PC-3 (cell line): Measurements from ENCODE around the gene SART3. TPM values are rescaled to one million over a fixed set of nuclear protein-coding genes. Genes with fewer than 3 reads are reported as not detected.

Source experiments
- ATAC-seq: fragments of 200-7000 bp; cut with Tn5 transposase; 2 replicates; pipeline ENCODE4 v1.9.1; 2020; ENCODE audit warnings: mild to moderate bottlenecking, moderate library complexity
- BruUV-seq: library from RNA; stranded (reverse); fragments of 400-500 nt; replicated peaks from 2 replicates; lab custom pipeline; 2021; lab: Mats Ljungman, UMichigan
- CTCF ChIA-PET: fragments of 300-600 bp; sonication (Branson Sonifier 250); formaldehyde crosslinking; loops from one replicate; lab custom pipeline; 2022; ENCODE audit warnings: antibody characterized with exemption; lab: Charles Lee
- POLR2A ChIA-PET: fragments of 300-600 bp; sonication (Branson Sonifier 250); formaldehyde crosslinking; loops from one replicate; lab custom pipeline; 2022; ENCODE audit warnings: antibody characterized with exemption; ENCODE audit not compliant: unreplicated experiment; lab: Charles Lee
- DNase-seq: peaks from one replicate; pipeline ENCODE4 v3.0.0-alpha.2; 2015
- H2AFZ ChIP-seq: fragments of 300-600 bp; sonication (generic); 2 replicates; pipeline ENCODE4 v1.6.0; 2016; ENCODE audit warnings: antibody characterized with exemption, low read length
- H3F3A ChIP-seq: fragments of 300-600 bp; sonication (generic); one replicate; pipeline ENCODE4 v1.6.0; 2017; ENCODE audit warnings: antibody characterized with exemption, low read length, control low read depth, mild to moderate bottlenecking; ENCODE audit not compliant: unreplicated experiment
- H3K27ac ChIP-seq: fragments of 300-600 bp; sonication (generic); 2 replicates; pipeline ENCODE4 v1.5.1; 2016; ENCODE audit warnings: mild to moderate bottlenecking, low read length
- H3K27me3 ChIP-seq: fragments of 300-600 bp; sonication (generic); 2 replicates; pipeline ENCODE4 v1.6.1; 2016; ENCODE audit warnings: low read length, mixed read lengths
- H3K36me3 ChIP-seq: fragments of 300-600 bp; sonication (generic); 2 replicates; pipeline ENCODE4 v1.6.1; 2016; ENCODE audit warnings: low read depth, mixed run types, low read length, mixed read lengths
- H3K4me1 ChIP-seq: fragments of 300-600 bp; sonication (generic); 2 replicates; pipeline ENCODE4 v1.5.1; 2016; ENCODE audit warnings: low read length; ENCODE audit not compliant: insufficient read depth
- H3K4me2 ChIP-seq: fragments of 300-600 bp; sonication (generic); 2 replicates; pipeline ENCODE4 v1.6.0; 2016; ENCODE audit warnings: low read length
- H3K4me3 ChIP-seq: fragments of 300-600 bp; sonication (generic); 2 replicates; pipeline ENCODE4 v1.5.1; 2016; ENCODE audit warnings: mild to moderate bottlenecking, low read length, mixed read lengths
- H3K79me2 ChIP-seq: fragments of 300-600 bp; sonication (generic); 2 replicates; pipeline ENCODE4 v1.6.1; 2017; ENCODE audit warnings: low read length, mixed read lengths
- H3K9ac ChIP-seq: fragments of 300-600 bp; sonication (generic); 2 replicates; pipeline ENCODE4 v1.6.0; 2016; ENCODE audit warnings: mild to moderate bottlenecking, low read length
- H3K9me2 ChIP-seq: fragments of 300-600 bp; sonication (generic); replicated peaks from 2 replicates; pipeline ENCODE4 v1.6.1; 2016; ENCODE audit warnings: mixed run types, low read length, mixed read lengths
- H3K9me3 ChIP-seq: fragments of 300-600 bp; sonication (generic); 2 replicates; pipeline ENCODE4 v1.6.1; 2016; ENCODE audit warnings: low read length, mixed read lengths
- H4K20me1 ChIP-seq: fragments of 300-600 bp; sonication (generic); 2 replicates; pipeline ENCODE4 v1.6.1; 2016; ENCODE audit warnings: low read length, mixed read lengths
- EZH2 ChIP-seq: fragments of 300-600 bp; sonication (generic); IDR thresholded peaks from one replicate; pipeline ENCODE4 v1.6.1; 2017; ENCODE audit warnings: antibody characterized with exemption, mild to moderate bottlenecking, low read length; ENCODE audit not compliant: unreplicated experiment
- EZH2phosphoT487 ChIP-seq: fragments of 300-600 bp; sonication (generic); IDR thresholded peaks from 2 replicates; pipeline ENCODE4 v1.6.1; 2018; ENCODE audit warnings: mild to moderate bottlenecking, antibody characterized with exemption, low read length, borderline replicate concordance
- intact Hi-C: fragments of 100-400 bp; cut with micrococcal nuclease; formaldehyde crosslinking; loops from 2 replicates; pipeline ENCODE4 v1.9.0; 2023
- total RNA-seq: library from RNA; depleted of rRNA; stranded (reverse); fragments of >200 nt; gene quantifications from 2 replicates; pipeline ENCODE4 v1.2.3, GENCODE V29; 2014
- TF ChIP-seq, protein P1 (sequence below): fragments of 300-600 bp; sonication (generic); conservative IDR thresholded peaks from 2 replicates; pipeline ENCODE4 v1.5.1; 2017; ENCODE audit warnings: antibody characterized with exemption, low read depth, mild to moderate bottlenecking, low read length

The SART3 gene
- total RNA-seq, 1 experiment from 2014 or later = 165 TPM

DNA sequence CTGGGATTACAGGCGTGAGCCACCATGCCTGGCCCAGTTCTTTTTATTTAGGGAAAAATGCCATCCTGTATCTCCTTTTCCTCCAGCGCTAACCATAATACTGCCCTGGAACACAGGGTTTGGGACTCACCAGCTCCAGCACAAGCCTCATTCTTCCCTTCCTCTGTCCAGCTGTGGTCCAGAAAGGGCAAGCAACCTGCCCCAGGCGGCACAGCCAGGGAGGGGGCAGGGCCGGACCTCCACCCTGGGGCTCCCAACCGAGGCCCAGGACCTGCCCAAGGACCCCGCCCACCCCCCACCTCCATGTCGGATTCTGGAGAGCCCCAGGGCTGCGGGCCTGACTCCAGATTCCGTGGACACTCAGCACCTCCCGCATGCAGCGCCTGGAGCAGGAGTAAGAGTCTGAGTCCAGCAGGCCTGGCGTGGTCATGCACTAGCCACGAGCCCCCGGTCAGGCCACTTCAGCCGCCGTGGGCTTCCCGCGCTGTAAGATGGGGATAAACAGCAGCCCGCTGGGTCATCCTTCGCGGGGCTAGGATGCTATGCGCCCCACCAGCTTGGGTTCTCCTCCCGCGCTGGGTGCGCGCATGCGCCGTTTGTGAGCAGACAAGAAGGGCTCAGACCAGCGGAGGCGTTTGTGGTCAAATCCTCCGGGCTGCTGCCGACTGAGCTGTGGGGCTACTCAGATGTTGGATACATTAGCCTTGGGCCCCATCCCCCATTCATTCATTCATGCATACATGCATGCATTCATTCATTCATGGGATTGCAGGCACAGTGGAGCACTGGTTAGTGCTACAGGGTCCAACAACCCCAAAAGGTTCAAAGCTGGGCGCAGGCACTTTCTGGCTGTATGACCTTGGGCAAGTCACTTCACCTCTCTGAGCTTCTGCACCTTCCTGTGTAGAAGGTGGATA, 20.6 kb upstream of the SART3 start:
- no peak overlapping the region for H3K4me3 ChIP-seq
- H3K79me2 ChIP-seq = no peaks in the 10 kb centered on the region
- H3K27ac ChIP-seq = no peak overlapping the region
- no peak for DNase-seq
- no peaks in the 10 kb centered on the region for H3K9me3 ChIP-seq
- TF ChIP-seq, protein P1, sequence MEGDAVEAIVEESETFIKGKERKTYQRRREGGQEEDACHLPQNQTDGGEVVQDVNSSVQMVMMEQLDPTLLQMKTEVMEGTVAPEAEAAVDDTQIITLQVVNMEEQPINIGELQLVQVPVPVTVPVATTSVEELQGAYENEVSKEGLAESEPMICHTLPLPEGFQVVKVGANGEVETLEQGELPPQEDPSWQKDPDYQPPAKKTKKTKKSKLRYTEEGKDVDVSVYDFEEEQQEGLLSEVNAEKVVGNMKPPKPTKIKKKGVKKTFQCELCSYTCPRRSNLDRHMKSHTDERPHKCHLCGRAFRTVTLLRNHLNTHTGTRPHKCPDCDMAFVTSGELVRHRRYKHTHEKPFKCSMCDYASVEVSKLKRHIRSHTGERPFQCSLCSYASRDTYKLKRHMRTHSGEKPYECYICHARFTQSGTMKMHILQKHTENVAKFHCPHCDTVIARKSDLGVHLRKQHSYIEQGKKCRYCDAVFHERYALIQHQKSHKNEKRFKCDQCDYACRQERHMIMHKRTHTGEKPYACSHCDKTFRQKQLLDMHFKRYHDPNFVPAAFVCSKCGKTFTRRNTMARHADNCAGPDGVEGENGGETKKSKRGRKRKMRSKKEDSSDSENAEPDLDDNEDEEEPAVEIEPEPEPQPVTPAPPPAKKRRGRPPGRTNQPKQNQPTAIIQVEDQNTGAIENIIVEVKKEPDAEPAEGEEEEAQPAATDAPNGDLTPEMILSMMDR = no peak
- TF ChIP-seq EZH2 = no peak
- no peak for TF ChIP-seq EZH2phosphoT487
- H2AFZ ChIP-seq = no peak overlapping the region
- no TSS peak for BruUV-seq
- no peaks in the 10 kb centered on the region for H3K9me2 ChIP-seq
- H3K27me3 ChIP-seq = no peaks in the 10 kb centered on the region
- no peak for ATAC-seq
- H3K4me2 ChIP-seq = no peak overlapping the region
- intact Hi-C loops = no loop called here
- H3K9ac ChIP-seq = no peak overlapping the region
- CTCF ChIA-PET = no interaction called here
- POLR2A ChIA-PET = no interaction called here
- no peaks in the 10 kb centered on the region for H3K4me1 ChIP-seq
- no peaks in the 10 kb centered on the region for H3F3A ChIP-seq
- H3K36me3 ChIP-seq = no peaks in the 10 kb centered on the region
- no peaks in the 10 kb centered on the region for H4K20me1 ChIP-seq

DNA sequence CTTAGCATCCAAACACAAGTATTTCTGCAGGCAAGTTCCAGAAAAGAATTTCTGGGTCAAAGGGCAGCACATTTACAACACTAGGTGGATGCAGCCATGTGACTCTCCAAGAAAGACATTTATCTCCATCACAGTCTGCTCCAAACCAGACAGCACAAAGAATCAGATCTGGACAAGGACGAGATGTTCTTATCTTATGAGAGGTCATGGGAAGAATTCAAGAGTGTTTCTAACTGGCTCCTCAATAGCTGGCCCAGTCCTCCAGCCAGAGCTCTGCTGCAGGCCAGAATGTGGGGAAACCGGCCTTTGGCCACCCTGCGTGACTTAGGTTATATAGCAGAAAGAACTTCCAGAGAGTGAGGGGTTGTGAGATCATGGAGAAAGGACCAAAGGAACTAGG, 19.6 kb upstream of the SART3 start:
- no peak overlapping the region for H3K4me3 ChIP-seq
- TF ChIP-seq, protein P1 = no peak
- TF ChIP-seq EZH2phosphoT487 (no peak), EZH2 (no peak)
- no peaks in the 10 kb centered on the region for H3K79me2 ChIP-seq

DNA sequence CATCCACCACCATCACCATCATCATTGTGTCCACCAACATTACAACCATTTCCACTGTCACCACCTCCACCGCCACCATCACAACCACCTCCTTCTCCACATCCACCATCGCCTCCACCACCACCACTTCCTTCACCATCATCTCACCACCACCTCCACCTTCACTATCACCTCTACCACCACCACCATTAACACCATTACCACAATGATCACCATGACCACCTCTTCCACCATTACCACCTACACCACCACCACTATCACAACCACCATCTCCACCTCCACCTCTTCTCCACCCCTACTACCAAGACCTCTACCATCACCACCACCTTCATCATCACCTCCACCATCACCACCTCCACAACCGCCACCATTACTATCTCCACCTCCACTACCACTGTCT, 17.8 kb upstream of the SART3 start:
- ChIA-PET POLR2A (no interaction called here), CTCF (no interaction called here)
- TF ChIP-seq, protein P1 = no peak
- TF ChIP-seq EZH2 (no peak), EZH2phosphoT487 (no peak)
- H3K9ac ChIP-seq = no peak overlapping the region
- H3F3A ChIP-seq = no peaks in the 10 kb centered on the region
- H3K4me2 ChIP-seq = no peak overlapping the region
- no peaks in the 10 kb centered on the region for H3K27me3 ChIP-seq
- no peak overlapping the region for H3K4me3 ChIP-seq
- intact Hi-C loops = no loop called here
- no peaks in the 10 kb centered on the region for H3K9me3 ChIP-seq
- no TSS peak for BruUV-seq
- no peak for ATAC-seq
- no peaks in the 10 kb centered on the region for H3K79me2 ChIP-seq
- H2AFZ ChIP-seq = no peak overlapping the region
- no peaks in the 10 kb centered on the region for H3K36me3 ChIP-seq
- no peaks in the 10 kb centered on the region for H4K20me1 ChIP-seq
- no peak for DNase-seq
- H3K9me2 ChIP-seq = no peaks in the 10 kb centered on the region
- no peak overlapping the region for H3K27ac ChIP-seq
- no peaks in the 10 kb centered on the region for H3K4me1 ChIP-seq

More for the DNA sequence above, 19.6 kb upstream of the SART3 start:
- DNase-seq (no peak), ATAC-seq (no peak)
- Histone ChIP-seq H3K9me2 (no peaks in the 10 kb centered on the region), H3K4me1 (no peaks in the 10 kb centered on the region), H3K9ac (no peak overlapping the region), H2AFZ (no peak overlapping the region), H3K27ac (no peak overlapping the region), H3K9me3 (no peaks in the 10 kb centered on the region), H3K27me3 (no peaks in the 10 kb centered on the region), H4K20me1 (no peaks in the 10 kb centered on the region), H3K36me3 (no peaks in the 10 kb centered on the region), H3F3A (no peaks in the 10 kb centered on the region), H3K4me2 (no peak overlapping the region)
- ChIA-PET CTCF (no interaction called here), POLR2A (no interaction called here)
- intact Hi-C loops = no loop called here
- BruUV-seq = no TSS peak
